ENCODE data around the gene SUSD6. TPM values are rescaled to one million over a fixed set of nuclear protein-coding genes. Genes with fewer than 3 reads are reported as not detected.
A peak's percentile ranks its signal among the peaks of the same experiment; 100 is the strongest.

SUSD6 gene
- total RNA-seq, 1 experiment from 2014 or later, result 44.7 TPM

GRCh38 chr14:69741055-69741454 lies 129.7 kb downstream of the SUSD6 start:
- peak; percentile 24 for DNase-seq
- Mint-ChIP-seq H3K9me3 (ENCODE audit: low read depth, unreplicated experiment) (peaks cover 3% of the 10 kb centered on the region), H3K27me3 (ENCODE audit: unreplicated experiment) (no peaks in the 10 kb centered on the region), H3K4me1 (ENCODE audit: low read depth, unreplicated experiment) (peaks cover 23% of the 10 kb centered on the region), H3K36me3 (ENCODE audit: insufficient read depth, unreplicated experiment) (peaks cover 4% of the 10 kb centered on the region), H3K27ac (ENCODE audit: unreplicated experiment) (no peak overlapping the region), H3K4me3 (ENCODE audit: low read depth, unreplicated experiment) (no peak overlapping the region)
- intact Hi-C loops (cut with micrococcal nuclease; ENCODE audit: unreplicated experiment), result no loop called here
- TF ChIP-seq, protein P1, sequence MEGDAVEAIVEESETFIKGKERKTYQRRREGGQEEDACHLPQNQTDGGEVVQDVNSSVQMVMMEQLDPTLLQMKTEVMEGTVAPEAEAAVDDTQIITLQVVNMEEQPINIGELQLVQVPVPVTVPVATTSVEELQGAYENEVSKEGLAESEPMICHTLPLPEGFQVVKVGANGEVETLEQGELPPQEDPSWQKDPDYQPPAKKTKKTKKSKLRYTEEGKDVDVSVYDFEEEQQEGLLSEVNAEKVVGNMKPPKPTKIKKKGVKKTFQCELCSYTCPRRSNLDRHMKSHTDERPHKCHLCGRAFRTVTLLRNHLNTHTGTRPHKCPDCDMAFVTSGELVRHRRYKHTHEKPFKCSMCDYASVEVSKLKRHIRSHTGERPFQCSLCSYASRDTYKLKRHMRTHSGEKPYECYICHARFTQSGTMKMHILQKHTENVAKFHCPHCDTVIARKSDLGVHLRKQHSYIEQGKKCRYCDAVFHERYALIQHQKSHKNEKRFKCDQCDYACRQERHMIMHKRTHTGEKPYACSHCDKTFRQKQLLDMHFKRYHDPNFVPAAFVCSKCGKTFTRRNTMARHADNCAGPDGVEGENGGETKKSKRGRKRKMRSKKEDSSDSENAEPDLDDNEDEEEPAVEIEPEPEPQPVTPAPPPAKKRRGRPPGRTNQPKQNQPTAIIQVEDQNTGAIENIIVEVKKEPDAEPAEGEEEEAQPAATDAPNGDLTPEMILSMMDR (IDR thresholded peaks at IDR 0.05; ENCODE audit: unreplicated experiment), result no peak
- BruUV-seq (replicated peaks), result no TSS peak
- CTCF ChIA-PET, result no interaction called here

GRCh38 chr14:69749956-69750355 lies 138.6 kb downstream of the SUSD6 start:
- Mint-ChIP-seq H3K36me3 (ENCODE audit: insufficient read depth, unreplicated experiment) (no peaks in the 10 kb centered on the region), H3K27me3 (ENCODE audit: unreplicated experiment) (no peaks in the 10 kb centered on the region), H3K9me3 (ENCODE audit: low read depth, unreplicated experiment) (peaks cover 3% of the 10 kb centered on the region), H3K27ac (ENCODE audit: unreplicated experiment) (peak overlapping the region; percentile 19), H3K4me1 (ENCODE audit: low read depth, unreplicated experiment) (peaks cover 24% of the 10 kb centered on the region), H3K4me3 (ENCODE audit: low read depth, unreplicated experiment) (no peak overlapping the region)
- intact Hi-C loops (cut with micrococcal nuclease; ENCODE audit: unreplicated experiment), result no loop called here
- TF ChIP-seq, protein P1 (IDR thresholded peaks at IDR 0.05; ENCODE audit: unreplicated experiment), result no peak
- DNase-seq, result no peak
- BruUV-seq (replicated peaks), result no TSS peak
- CTCF ChIA-PET, result interaction anchor here (1.0 kb wide), 1 partner anchor 13 kb away, joined by 3 read pairs; no protein-coding TSS in a partner anchor

DNA sequence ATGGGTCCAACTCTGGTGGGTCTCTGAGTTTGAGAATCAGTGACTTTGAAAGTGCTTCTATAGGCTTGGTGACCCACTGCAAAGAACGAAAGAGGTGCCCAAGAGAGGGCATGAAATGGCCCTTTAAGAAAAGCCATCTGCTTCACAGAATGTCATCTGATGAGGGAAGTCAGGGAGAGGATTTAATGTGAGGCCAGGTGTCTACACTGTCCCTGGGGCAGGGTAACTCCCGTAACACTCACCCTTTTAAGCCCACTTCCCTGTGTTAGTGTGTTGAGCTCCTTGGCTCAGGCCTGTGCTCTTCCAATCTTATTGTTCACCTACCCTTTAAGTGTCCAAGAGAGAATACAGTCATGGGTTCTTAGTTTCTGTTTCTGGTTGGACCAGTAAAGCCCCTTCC lies 139.1 kb downstream of the SUSD6 start:
- Mint-ChIP-seq H3K27me3 (ENCODE audit: unreplicated experiment) (no peaks in the 10 kb centered on the region), H3K4me3 (ENCODE audit: low read depth, unreplicated experiment) (no peak overlapping the region), H3K36me3 (ENCODE audit: insufficient read depth, unreplicated experiment) (no peaks in the 10 kb centered on the region), H3K4me1 (ENCODE audit: low read depth, unreplicated experiment) (peaks cover 24% of the 10 kb centered on the region), H3K27ac (ENCODE audit: unreplicated experiment) (peak overlapping the region; percentile 19), H3K9me3 (ENCODE audit: low read depth, unreplicated experiment) (peaks cover 3% of the 10 kb centered on the region)
- no TSS peak for BruUV-seq (replicated peaks)
- CTCF ChIA-PET, result interaction anchor here (1.0 kb wide), 1 partner anchor 14 kb away, joined by 3 read pairs; no protein-coding TSS in a partner anchor
- DNase-seq, result no peak
- TF ChIP-seq, protein P1 (IDR thresholded peaks at IDR 0.05; ENCODE audit: unreplicated experiment), result no peak
- intact Hi-C loops (cut with micrococcal nuclease; ENCODE audit: unreplicated experiment), result no loop called here

GRCh38 chr14:69752773-69753172 lies 141.4 kb downstream of the SUSD6 start:
- TF ChIP-seq, protein P1 (IDR thresholded peaks at IDR 0.05; ENCODE audit: unreplicated experiment), result no peak
- Mint-ChIP-seq H3K4me1 (ENCODE audit: low read depth, unreplicated experiment) (peaks cover 16% of the 10 kb centered on the region), H3K4me3 (ENCODE audit: low read depth, unreplicated experiment) (no peak overlapping the region), H3K27ac (ENCODE audit: unreplicated experiment) (no peak overlapping the region), H3K27me3 (ENCODE audit: unreplicated experiment) (no peaks in the 10 kb centered on the region), H3K36me3 (ENCODE audit: insufficient read depth, unreplicated experiment) (no peaks in the 10 kb centered on the region), H3K9me3 (ENCODE audit: low read depth, unreplicated experiment) (no peaks in the 10 kb centered on the region)
- CTCF ChIA-PET, result interaction anchor here (0.7 kb wide), 1 partner anchor 9 kb away, joined by 3 read pairs; no protein-coding TSS in a partner anchor
- DNase-seq, result no peak
- BruUV-seq (replicated peaks), result no TSS peak
- intact Hi-C loops (cut with micrococcal nuclease; ENCODE audit: unreplicated experiment), result no loop called here
